Peyer's patch (tissue), 4 donors: ENCODE data around the gene SNED1. TPM values are rescaled to one million over a fixed set of nuclear protein-coding genes. Genes with fewer than 3 reads are reported as not detected.
A peak's percentile ranks its signal among the peaks of the same experiment; 100 is the strongest.

Experiments used
- DNase-seq, 3 donors: peaks; one replicate each; pipeline ENCODE4 v3.0.0-alpha.2; 2017 to 2019
- H3K27ac ChIP-seq, 4 donors: fragments of 200-600 bp; sonication (generic); one replicate each; pipeline ENCODE4 v1.5.1; 2016 to 2019
- H3K27me3 ChIP-seq, 2 donors: fragments of 200-600 bp; sonication (generic); one replicate each; pipeline ENCODE4 v1.5.1; 2019
- H3K36me3 ChIP-seq, 3 donors: fragments of 200-600 bp; sonication (generic); one replicate each; pipeline ENCODE4 v1.5.1; 2016 to 2019
- H3K4me1 ChIP-seq, 4 donors: fragments of 200-600 bp; sonication (generic); one replicate each; pipeline ENCODE4 v1.5.1; 2016 to 2019
- H3K4me3 ChIP-seq, 4 donors: fragments of 200-600 bp; sonication (generic); 1 replicate in 3 of 4; 2 replicates in 1 of 4; pipeline ENCODE4 v1.5.1; 2016 to 2019; ENCODE audit warnings: mild to moderate bottlenecking in 1 of 4
- H3K9me3 ChIP-seq, 4 donors: fragments of 200-600 bp; sonication (generic); one replicate each; pipeline ENCODE4 v1.5.1; 2016 to 2019; ENCODE audit warnings: mild to moderate bottlenecking in 1 of 4
- CTCF ChIP-seq, 6 experiments: fragments of 450-650 bp in 4 of 6; fragments of 200-600 bp in 2 of 6; sonication (generic) in 1 of 6; IDR thresholded peaks; one replicate each; pipeline ENCODE4 v1.5.1; 2017 to 2019; ENCODE audit warnings: antibody characterized with exemption in 6 of 6, mild to moderate bottlenecking in 3 of 6, moderate library complexity in 1 of 6
- POLR2A ChIP-seq, 2 donors: fragments of 450-650 bp; IDR thresholded peaks; one replicate each; pipeline ENCODE4 v1.5.1; 2017; ENCODE audit warnings: antibody characterized with exemption in 2 of 2, mild to moderate bottlenecking in 2 of 2, moderate library complexity in 2 of 2
- total RNA-seq, 4 donors: library from RNA; depleted of rRNA; stranded (reverse); fragments of >200 nt; gene quantifications; one replicate each; pipeline ENCODE4 v1.1.0, GENCODE V29; 2016

SNED1 gene
- total RNA-seq, 4 donors from 2014 or later: 6.8 to 83.3 (median 25.2) TPM

GRCh38 chr2:240990266-240990529, 8.2 kb upstream of the SNED1 start:
- no peak for DNase-seq
- H3K27me3 ChIP-seq: no peaks in the 10 kb centered on the region
- H3K4me1 ChIP-seq: peaks cover 0 to 34% (median 0%) of the 10 kb centered on the region in 4 donors
- no peaks in the 10 kb centered on the region for H3K36me3 ChIP-seq
- no peak overlapping the region for H3K27ac ChIP-seq
- TF ChIP-seq CTCF (IDR thresholded peaks at IDR 0.05): no peak
- TF ChIP-seq POLR2A (IDR thresholded peaks at IDR 0.05): no peak
- no peak overlapping the region for H3K4me3 ChIP-seq
- H3K9me3 ChIP-seq: no peaks in the 10 kb centered on the region

GRCh38 chr2:240990726-240991377, 7.6 kb upstream of the SNED1 start:
- peaks cover 0 to 39% (median 0%) of the 10 kb centered on the region in 4 donors for H3K4me1 ChIP-seq
- no peaks in the 10 kb centered on the region for H3K9me3 ChIP-seq
- TF ChIP-seq POLR2A (IDR thresholded peaks at IDR 0.05) (no peak), CTCF (IDR thresholded peaks at IDR 0.05) (no peak)
- no peak overlapping the region for H3K4me3 ChIP-seq
- DNase-seq: peak in 2 of 3 donors; percentile 42 to 50
- H3K36me3 ChIP-seq: no peaks in the 10 kb centered on the region
- H3K27me3 ChIP-seq: no peaks in the 10 kb centered on the region
- peak overlapping the region; percentile 53 to 76 (median 64) for H3K27ac ChIP-seq

- Histone ChIP-seq H3K36me3 (no peaks in the 10 kb centered on the region), H3K4me3 (no peak overlapping the region), H3K9me3 (no peaks in the 10 kb centered on the region), H3K27me3 (no peaks in the 10 kb centered on the region), H3K4me1 (peaks cover 0 to 41% (median 0%) of the 10 kb centered on the region in 4 donors), H3K27ac (peak overlapping the region; percentile 53 to 76 (median 65))
- no peak for TF ChIP-seq CTCF (IDR thresholded peaks at IDR 0.05)
- TF ChIP-seq POLR2A (IDR thresholded peaks at IDR 0.05): no peak
- peak; percentile 34 to 88 (median 71) for DNase-seq
Observed at GRCh38 chr2:240991378-240992263, 6.8 kb upstream of the SNED1 start.

GRCh38 chr2:240992572-240993291, 5.7 kb upstream of the SNED1 start:
- no peak overlapping the region for H3K4me3 ChIP-seq
- no peaks in the 10 kb centered on the region for H3K27me3 ChIP-seq
- peak in 2 of 3 donors; percentile 38 to 40 for DNase-seq
- TF ChIP-seq CTCF (IDR thresholded peaks at IDR 0.05): no peak
- no peak for TF ChIP-seq POLR2A (IDR thresholded peaks at IDR 0.05)
- peak overlapping the region in 3 of 4 donors; percentile 54 to 76 (median 76) for H3K27ac ChIP-seq
- no peaks in the 10 kb centered on the region for H3K36me3 ChIP-seq
- H3K4me1 ChIP-seq: peaks cover 0 to 42% (median 0%) of the 10 kb centered on the region in 4 donors
- no peaks in the 10 kb centered on the region for H3K9me3 ChIP-seq

GRCh38 chr2:240993446-240994170, 4.8 kb upstream of the SNED1 start:
- Histone ChIP-seq H3K9me3 (no peaks in the 10 kb centered on the region), H3K4me3 (no peak overlapping the region), H3K4me1 (peaks cover 0 to 38% (median 0%) of the 10 kb centered on the region in 4 donors), H3K36me3 (no peaks in the 10 kb centered on the region), H3K27ac (no peak overlapping the region), H3K27me3 (no peaks in the 10 kb centered on the region)
- peak in 1 of 3 donors; percentile 43 for DNase-seq
- TF ChIP-seq POLR2A (IDR thresholded peaks at IDR 0.05) (no peak), CTCF (IDR thresholded peaks at IDR 0.05) (no peak)
